K562 (cell line): ENCODE data around the gene FNDC11. TPM values are rescaled to one million over a fixed set of nuclear protein-coding genes. Genes with fewer than 3 reads are reported as not detected.
A peak's percentile ranks its signal among the peaks of the same experiment; 100 is the strongest.

ENCODE experiments used
- ATAC-seq: fragments of 200-7000 bp; cut with Tn5 transposase; 3 replicates; pipeline ENCODE4 v1.9.1; 2020; ENCODE audit warnings: moderate library complexity
- BruUV-seq: library from RNA; stranded (reverse); fragments of 400-500 nt; replicated peaks from 2 replicates; lab custom pipeline; 2021; lab: Mats Ljungman, UMichigan
- CTCF ChIA-PET: fragments of 300-600 bp; formaldehyde crosslinking; extraction: SDS; loops from one replicate; lab custom pipeline; 2021; ENCODE audit warnings: low intra/inter-chr PET ratio; lab: Yijun Ruan, JAX
- POLR2A ChIA-PET: fragments of 300-600, 350-650 bp; sonication (Branson Sonifier 250); formaldehyde crosslinking; extraction: SDS; loops from one replicate; lab custom pipeline; 2021; ENCODE audit warnings: antibody characterized with exemption, inconsistent platforms; lab: Yijun Ruan, JAX
- DNase-seq, 4 experiments: peaks; one replicate each; pipeline versions ENCODE4 v3.0.0 to v3.0.0-alpha.2; 2011 to 2018; ENCODE audit warnings: low spot score in 3 of 4, mixed read lengths in 3 of 4; ENCODE audit errors: extremely low read depth in 1 of 4
- FAIRE-seq: peaks from 2 replicates; lab custom pipeline; 2011; peaks lifted over from hg19 to GRCh38; lab: Jason Lieb, UNC
- H2AFZ ChIP-seq: 2 replicates; pipeline ENCODE4 v1.6.0; 2011; ENCODE audit warnings: low read depth, low read length, control low read depth, inconsistent platforms
- H3K27ac ChIP-seq: fragments of 200-600 bp; 3 replicates; pipeline ENCODE4 v1.8.0; 2011; ENCODE audit warnings: low read depth, mild to moderate bottlenecking, control low read depth, inconsistent platforms, low read length, moderate library complexity, mixed read lengths; ENCODE audit errors: extremely low read depth
- H3K27me3 ChIP-seq, 2 experiments: fragments of 300-600 bp in 1 of 2; 2 replicates in 1 of 2; 3 replicates in 1 of 2; pipeline versions ENCODE4 v1.6.0 to v1.8.0; 2011; ENCODE audit warnings: inconsistent platforms in 2 of 2, low read length in 2 of 2, mild to moderate bottlenecking in 1 of 2, mixed read lengths in 1 of 2, moderate library complexity in 1 of 2; ENCODE audit not compliant: control insufficient read depth in 2 of 2, insufficient read depth in 2 of 2
- H3K36me3 ChIP-seq: fragments of 300-600 bp; 3 replicates; pipeline ENCODE4 v1.8.0; 2011; ENCODE audit warnings: mild to moderate bottlenecking, low read length, inconsistent platforms; ENCODE audit not compliant: control insufficient read depth, insufficient read depth
- H3K4me1 ChIP-seq, 2 experiments: fragments of 200-600 bp in 1 of 2; replicated peaks in 1 of 2; 2 replicates in 1 of 2; 3 replicates in 1 of 2; pipeline versions ENCODE4 v1.5.1 to v1.8.0; 2011; ENCODE audit warnings: inconsistent platforms in 2 of 2, low read length in 2 of 2, mild to moderate bottlenecking in 1 of 2, mixed read lengths in 1 of 2, moderate library complexity in 1 of 2; ENCODE audit not compliant: control insufficient read depth in 2 of 2, insufficient read depth in 2 of 2
- H3K4me2 ChIP-seq: 2 replicates; pipeline ENCODE4 v1.6.1; 2011; ENCODE audit warnings: low read length, control low read depth, inconsistent platforms, mixed read lengths; ENCODE audit not compliant: insufficient read depth
- H3K4me3 ChIP-seq: fragments of 200-600 bp; sonication (generic), shearing (Covaris generic); 2 replicates; pipeline ENCODE4 v1.5.1; 2016; ENCODE audit warnings: control low read depth, inconsistent platforms
- H3K79me2 ChIP-seq: fragments of 200-600 bp; 3 replicates; pipeline ENCODE4 v1.8.0; 2011; ENCODE audit warnings: low read length, inconsistent platforms; ENCODE audit not compliant: control insufficient read depth, insufficient read depth
- H3K9ac ChIP-seq, 2 experiments: 2 replicates each; pipeline versions ENCODE4 v1.6.0 to v1.6.1; 2011; ENCODE audit warnings: low read depth in 2 of 2, low read length in 2 of 2, control low read depth in 1 of 2, inconsistent platforms in 1 of 2, mild to moderate bottlenecking in 1 of 2, mixed read lengths in 1 of 2; ENCODE audit not compliant: insufficient read depth in 1 of 2
- H3K9me1 ChIP-seq: one replicate; pipeline ENCODE4 v1.6.0; 2011; ENCODE audit warnings: inconsistent platforms, mild to moderate bottlenecking, low read length, moderate library complexity; ENCODE audit not compliant: control insufficient read depth, insufficient read depth
- H3K9me3 ChIP-seq: replicated peaks from 2 replicates; pipeline ENCODE4 v1.5.1; 2011; ENCODE audit warnings: low read depth, low read length, inconsistent platforms; ENCODE audit not compliant: control insufficient read depth, insufficient read depth
- H4K20me1 ChIP-seq: replicated peaks from 2 replicates; pipeline ENCODE4 v1.6.1; 2011; ENCODE audit warnings: low read length, inconsistent platforms, mixed read lengths; ENCODE audit not compliant: control insufficient read depth, insufficient read depth
- DNMT1 ChIP-seq: fragments of 450-650 bp; IDR thresholded peaks from 2 replicates; pipeline ENCODE4 v1.6.1; 2016; ENCODE audit warnings: antibody characterized with exemption, mild to moderate bottlenecking
- HNRNPL ChIP-seq: fragments of 200-400 bp; formaldehyde crosslinking; IDR thresholded peaks from 2 replicates; pipeline ENCODE4 v1.6.1; 2017; ENCODE audit warnings: low read depth, mild to moderate bottlenecking, low read length
- SAFB ChIP-seq: fragments of 200-400 bp; formaldehyde crosslinking; IDR thresholded peaks from 2 replicates; pipeline ENCODE4 v1.6.1; 2017; ENCODE audit warnings: low read depth, low read length, borderline replicate concordance
- ZBTB7A ChIP-seq: IDR thresholded peaks from 2 replicates; pipeline ENCODE4 v1.6.1; 2011; ENCODE audit warnings: low read depth, mild to moderate bottlenecking, low read length, moderate library complexity, borderline replicate concordance; ENCODE audit not compliant: control insufficient read depth
- WGBS: fragments of 100-300 bp; shearing (Covaris generic); methylation state at CpG from one replicate; pipeline ENCODE4 v1.1.6; 2016; ENCODE audit warnings: low coverage, mixed read lengths; ENCODE audit not compliant: insufficient coverage; ENCODE audit errors: missing lambda C conversion rate; 5-methylcytosine and 5-hydroxymethylcytosine counted together
- in situ Hi-C: fragments of 300-500 bp; cut with MboI; formaldehyde crosslinking; loops from 4 replicates; pipeline ENCODE4 v1.15.0; 2018; ENCODE audit warnings: inconsistent platforms, mixed read lengths
- intact Hi-C: fragments of 100-400 bp; cut with micrococcal nuclease; formaldehyde crosslinking; loops from 2 replicates; pipeline ENCODE4 v1.14.2; 2022
- polyA plus RNA-seq, 8 experiments: library from polyadenylated mRNA; depleted of rRNA in 4 of 8; stranded (reverse) in 5 of 8; unstranded in 3 of 8; fragments of >200 nt; fragmentation: Nextera tagmentation in 2 of 8; fragmentation: Illumina TruSeq in 1 of 8; extraction: Ambion mirVana in 2 of 8; extraction: Trizol in 1 of 8; gene quantifications; 2 replicates each; pipeline versions ENCODE4 v1.2.1 to v1.2.3, GENCODE V29; 2011 to 2014; ENCODE audit warnings: inconsistent platforms in 1 of 8, missing spikeins in 1 of 8
- total RNA-seq, 7 experiments: library from RNA; depleted of rRNA in 6 of 7; stranded (reverse); fragments of >200 nt in 6 of 7; fragmentation: Illumina TruSeq in 2 of 7; extraction: Trizol in 2 of 7; gene quantifications; 2 replicates each; pipeline versions ENCODE4 v1.2.1 to v1.2.3, GENCODE V29; 2011 to 2021; ENCODE audit warnings: low replicate concordance in 1 of 7
- TF ChIP-seq, protein P1 (sequence below): fragments of 450-650 bp; formaldehyde crosslinking; IDR thresholded peaks from 2 replicates; pipeline ENCODE4 v1.4.0; 2020; ENCODE audit warnings: mild to moderate bottlenecking, moderate library complexity

The FNDC11 gene
- total and polyA plus RNA-seq, 9 of the 15 experiments (the other 6 are each of a cell fraction or from before 2014, with no cell fraction given): 0.08 to 2.3 (median 0.64) TPM; not detected in 2

DNA sequence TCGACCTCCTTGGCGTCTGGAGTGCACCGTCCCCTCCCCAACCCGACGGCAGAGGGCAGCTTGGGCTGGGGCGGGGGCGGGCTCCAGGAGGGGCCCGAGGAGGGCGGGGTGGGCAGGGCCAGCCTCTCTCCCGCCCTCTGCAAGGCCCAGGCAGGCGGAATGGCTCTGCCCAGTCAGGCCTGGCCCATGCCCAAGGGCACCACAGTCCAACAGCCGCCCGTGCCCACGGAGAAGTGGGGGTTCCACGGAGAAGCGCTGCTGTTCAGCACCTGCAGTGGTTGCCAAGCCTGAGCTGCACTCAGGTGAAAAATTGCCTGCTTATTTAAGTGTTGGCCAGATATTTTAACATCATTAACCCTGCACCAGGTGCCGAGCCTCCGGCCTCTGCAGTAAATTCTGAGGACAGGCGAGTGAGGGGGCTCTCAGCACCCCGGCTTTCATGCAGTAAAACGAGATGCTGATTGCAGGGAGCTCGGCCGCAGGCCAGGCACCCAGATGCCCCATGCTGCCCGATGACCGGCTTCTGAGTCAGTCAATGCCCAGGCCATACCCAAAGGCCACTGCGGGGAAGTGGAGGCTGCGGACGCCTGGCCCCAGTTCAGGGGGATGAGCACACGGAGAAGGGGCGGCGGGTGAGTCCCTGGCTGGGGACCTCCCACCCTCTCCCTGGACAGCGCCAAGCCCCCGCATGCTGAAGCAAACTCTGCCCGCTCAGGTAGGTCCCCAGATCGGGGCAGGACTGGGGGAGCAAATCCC is 6.1 kb upstream of the FNDC11 start, which contains the start of gene SRMS:
TSS of gene SRMS (minus strand) at position 25 of the 756 bp plus-strand sequence. CDS start 286 bp downstream, outside the sequence.
- Histone ChIP-seq H3K4me2 (no peak within 1 kb of the TSS), H3K9me1 (no peaks in the 10 kb centered on the region), H3K27ac (no peak within 1 kb of the TSS), H3K27me3 (peaks cover 0 to 38% of the 10 kb centered on the region in 2 experiments; a peak in 4 of 5 replicates), H3K4me3 (no peak within 1 kb of the TSS), H2AFZ (no peak within 1 kb of the TSS; the same call in 1 of the 2 replicates), H3K4me1 (peaks cover 8 to 66% of the 10 kb centered on the region in 2 experiments), H4K20me1 (no peaks in the 10 kb centered on the region), H3K9me3 (no peaks in the 10 kb centered on the region)
- WGBS: 52% methylated on average over 22 of the region's 35 CpGs
- intact Hi-C loops: no loop called here
- no peak for FAIRE-seq
- BruUV-seq: no TSS peak
- CTCF ChIA-PET: no interaction called here
- ATAC-seq: no peak
- DNase-seq: peak in 2 of 4 experiments; percentile 67 to 68
- TF ChIP-seq ZBTB7A (peak; percentile 3; the same call in 1 of the 2 replicates), DNMT1 (no peak), HNRNPL (no peak)
- TF ChIP-seq, all 486 proteins: peak for 1
- in situ Hi-C loops: no loop called here
- H3K9ac ChIP-seq: peak within 1 kb of the TSS in 1 of 2 experiments; percentile 35; a peak in 1 of 4 replicates
- POLR2A ChIA-PET: interaction anchor here (0.6 to 1.5 kb wide), 2 partner anchors 20 to 27 kb away, joined by 3 to 5 read pairs; partner anchors contain the start of gene PPDPF
- H3K79me2 ChIP-seq: no peaks in the 10 kb centered on the region
- H3K36me3 ChIP-seq: no peaks in the 10 kb centered on the region

DNA sequence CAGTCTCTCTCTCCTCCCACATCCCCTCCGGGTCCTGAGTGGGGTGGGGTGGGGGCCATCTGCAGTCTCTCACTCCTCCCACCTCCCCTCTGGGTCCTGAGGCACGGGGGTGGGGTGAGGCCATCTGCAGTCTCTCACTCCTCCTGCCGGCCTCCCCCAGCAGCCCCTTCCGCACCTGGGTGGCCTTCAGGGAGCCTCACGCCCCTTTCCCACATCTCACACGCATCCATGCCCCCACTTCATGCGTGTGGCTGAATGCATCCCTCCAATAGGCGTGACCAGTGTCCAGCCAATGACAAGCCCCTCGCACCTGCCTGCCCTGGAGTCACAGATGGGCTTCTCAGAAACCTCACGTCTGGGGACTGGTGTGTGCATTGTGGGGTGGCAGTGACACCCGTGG is 5.4 kb upstream of the FNDC11 start:
- Histone ChIP-seq H3K4me2 (no peak overlapping the region), H3K4me1 (peaks cover 10 to 66% of the 10 kb centered on the region in 2 experiments), H3K9me3 (no peaks in the 10 kb centered on the region), H3K9me1 (no peaks in the 10 kb centered on the region), H3K36me3 (no peaks in the 10 kb centered on the region), H2AFZ (no peak overlapping the region), H3K27me3 (peaks cover 0 to 38% of the 10 kb centered on the region in 2 experiments; a peak in 4 of 5 replicates), H4K20me1 (no peaks in the 10 kb centered on the region), H3K4me3 (no peak overlapping the region), H3K9ac (peak overlapping the region in 1 of 2 experiments; percentile 83; a peak in 1 of 4 replicates), H3K27ac (no peak overlapping the region), H3K79me2 (no peaks in the 10 kb centered on the region)
- intact Hi-C loops (no loop called here), in situ Hi-C loops (no loop called here)
- peak; percentile 24; the same call in 1 of the 2 replicates for TF ChIP-seq SAFB
- TF ChIP-seq, protein P1, sequence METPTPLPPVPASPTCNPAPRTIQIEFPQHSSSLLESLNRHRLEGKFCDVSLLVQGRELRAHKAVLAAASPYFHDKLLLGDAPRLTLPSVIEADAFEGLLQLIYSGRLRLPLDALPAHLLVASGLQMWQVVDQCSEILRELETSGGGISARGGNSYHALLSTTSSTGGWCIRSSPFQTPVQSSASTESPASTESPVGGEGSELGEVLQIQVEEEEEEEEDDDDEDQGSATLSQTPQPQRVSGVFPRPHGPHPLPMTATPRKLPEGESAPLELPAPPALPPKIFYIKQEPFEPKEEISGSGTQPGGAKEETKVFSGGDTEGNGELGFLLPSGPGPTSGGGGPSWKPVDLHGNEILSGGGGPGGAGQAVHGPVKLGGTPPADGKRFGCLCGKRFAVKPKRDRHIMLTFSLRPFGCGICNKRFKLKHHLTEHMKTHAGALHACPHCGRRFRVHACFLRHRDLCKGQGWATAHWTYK: no peak
- no peak for FAIRE-seq
- WGBS: 17% methylated on average over 11 of the region's 11 CpGs
- BruUV-seq: no TSS peak
- ATAC-seq: no peak
- POLR2A ChIA-PET: interaction anchor here (0.6 kb wide), 1 partner anchor 19 kb away, joined by 3 read pairs; no protein-coding TSS in a partner anchor
- DNase-seq: no peak
- CTCF ChIA-PET: no interaction called here
